HG03378 (cell line): ENCODE data around the gene SDK1.

Source experiments
- ATAC-seq: cut with Tn5 transposase; IDR thresholded peaks from one replicate; pipeline ENCODE4 v1.9.1; 2021; ENCODE audit warnings: mild to moderate bottlenecking, moderate library complexity; ENCODE audit not compliant: unreplicated experiment

The SDK1 gene

DNA sequence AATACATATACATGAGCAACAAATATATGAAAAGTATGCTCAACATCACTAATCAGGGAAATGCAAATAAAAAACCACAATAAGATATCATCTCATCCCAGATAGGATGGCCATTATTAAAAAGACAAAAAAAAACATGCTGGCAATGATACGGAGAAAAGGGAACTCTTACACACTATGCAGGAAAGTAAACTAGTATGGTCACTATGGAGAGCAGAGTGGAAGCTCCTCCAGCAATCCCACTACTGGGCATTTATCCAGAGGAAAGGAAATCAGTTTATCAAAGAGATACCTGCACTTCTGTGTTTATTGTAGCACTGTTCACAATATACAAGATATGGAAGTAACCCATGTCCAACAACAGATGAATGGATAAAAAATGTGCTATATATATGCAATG, 217.5 kb downstream of the SDK1 start:
- ATAC-seq: no peak

DNA sequence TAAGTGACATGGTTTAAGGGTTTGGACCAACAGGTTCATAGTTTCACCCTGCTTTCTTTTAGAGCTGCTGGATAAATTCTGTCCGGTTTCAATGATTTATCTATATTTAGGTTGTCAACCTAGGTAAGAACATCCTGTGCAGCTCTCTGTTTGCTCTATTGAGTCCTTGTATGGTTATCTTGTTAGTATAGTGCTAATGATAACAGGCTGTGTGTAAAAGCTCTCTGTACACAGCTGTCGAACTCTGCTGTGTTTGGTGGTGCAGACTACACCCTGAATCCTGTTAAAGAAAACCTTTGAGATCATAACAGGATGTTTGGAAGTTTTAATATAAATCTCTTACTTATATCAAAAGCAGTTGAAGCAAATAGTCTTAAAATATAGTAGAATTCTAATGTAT, 219.2 kb downstream of the SDK1 start:
- ATAC-seq: no peak

GRCh38 chr7:3527496-3528124, 226.6 kb downstream of the SDK1 start:
- ATAC-seq: no peak

DNA sequence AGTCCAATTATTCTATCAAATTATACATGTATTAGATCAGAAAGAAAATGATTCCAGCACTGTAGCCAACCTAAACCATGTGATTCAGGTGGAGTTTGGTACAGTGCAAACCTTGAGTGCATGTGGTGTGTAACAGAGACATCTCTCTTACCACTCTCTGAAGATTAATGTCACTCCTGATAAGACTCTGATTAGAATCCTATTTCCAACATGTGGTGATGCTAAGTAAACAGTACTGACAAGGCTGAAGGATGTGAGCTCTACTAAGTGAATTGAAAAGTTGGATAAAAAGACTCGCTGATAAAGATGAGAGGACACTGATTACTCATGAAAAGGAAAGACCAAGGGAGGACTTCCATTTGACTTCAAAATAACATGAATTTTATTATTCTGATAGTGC, 232.0 kb downstream of the SDK1 start:
- ATAC-seq: no peak

- no peak for ATAC-seq
These were observed 236.3 kb downstream of the SDK1 start for GRCh38 chr7:3537210-3537875.

DNA sequence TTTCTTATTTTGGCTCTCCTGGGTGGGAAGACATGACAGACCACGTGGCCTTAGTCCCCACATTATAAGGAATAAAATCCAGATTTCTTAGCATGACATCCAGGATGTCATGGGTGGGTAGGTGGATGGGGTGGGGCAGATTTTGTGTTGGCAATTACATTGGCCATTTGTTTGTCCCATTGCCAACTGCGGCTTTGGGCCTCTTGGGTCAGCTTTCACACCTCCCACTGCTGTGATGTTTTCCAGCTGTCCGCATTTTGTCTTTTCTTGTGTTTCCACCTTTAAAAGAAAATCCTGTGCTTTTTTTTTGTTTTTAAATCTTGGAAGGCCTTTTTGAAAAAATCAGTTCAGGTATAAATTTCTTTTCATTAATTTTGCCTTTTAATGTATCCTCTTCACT, 237.0 kb downstream of the SDK1 start:
- no peak for ATAC-seq

GRCh38 chr7:3540456-3541220, 239.6 kb downstream of the SDK1 start:
- ATAC-seq: no peak

GRCh38 chr7:3544202-3544601, 243.2 kb downstream of the SDK1 start:
- ATAC-seq: no peak

DNA sequence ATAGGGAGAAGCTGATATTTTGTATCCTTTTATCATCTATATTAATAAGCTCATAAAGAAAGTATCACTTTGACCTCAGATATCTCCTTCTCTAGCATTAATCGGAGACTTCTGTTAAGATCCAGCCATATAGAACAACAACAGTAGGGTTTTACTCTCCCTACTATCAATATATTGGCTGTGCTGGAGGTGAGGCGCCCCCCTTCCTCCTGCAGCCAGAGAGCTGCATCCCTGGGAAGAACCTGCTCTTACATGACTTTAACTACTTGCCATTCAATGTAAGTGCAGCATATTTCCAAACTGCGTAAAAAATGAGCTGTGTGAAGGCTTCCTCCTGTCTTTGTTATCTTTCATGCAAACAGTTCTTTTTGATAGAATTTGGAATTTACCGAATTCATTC, 247.8 kb downstream of the SDK1 start:
- ATAC-seq: no peak

DNA sequence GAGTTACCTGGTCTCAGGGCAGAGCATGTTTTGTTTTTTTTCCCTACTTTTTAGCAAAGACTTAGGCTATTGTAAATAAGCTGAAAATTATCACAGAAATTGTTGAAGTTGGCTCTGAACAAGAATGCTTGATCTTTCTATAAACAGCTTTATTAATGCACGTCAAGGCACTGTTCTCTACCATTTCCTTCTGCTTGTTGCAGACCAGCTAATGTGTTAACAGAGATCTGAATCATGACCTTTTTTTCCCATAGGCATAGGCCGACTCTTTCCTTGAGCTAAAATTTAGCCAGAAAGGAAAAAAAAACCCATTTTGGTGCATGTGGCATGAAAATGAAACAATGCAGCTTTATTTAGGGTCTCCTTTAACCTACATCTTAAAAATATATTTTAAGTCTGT, 248.5 kb downstream of the SDK1 start:
- ATAC-seq: no peak

GRCh38 chr7:3551536-3551935, 250.5 kb downstream of the SDK1 start:
- no peak for ATAC-seq

DNA sequence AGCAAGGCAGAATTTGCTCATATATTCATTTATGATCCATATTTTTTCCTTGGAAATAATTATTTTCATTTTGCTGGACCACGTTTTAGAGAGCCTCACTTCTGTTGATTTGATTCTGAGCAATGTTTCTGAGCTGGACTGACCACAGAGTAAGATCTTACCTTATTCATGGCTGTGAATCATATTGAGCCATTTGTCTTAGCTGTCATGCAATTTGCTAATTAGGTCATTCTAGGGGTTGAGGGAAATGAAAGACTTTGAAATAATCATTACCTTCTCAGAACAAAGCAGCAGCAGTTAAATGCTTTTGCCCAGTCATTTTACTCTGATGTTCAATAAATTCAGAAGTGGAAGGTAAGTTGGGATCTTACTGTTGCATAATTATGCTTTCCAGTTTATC, 251.4 kb downstream of the SDK1 start:
- ATAC-seq: no peak

DNA sequence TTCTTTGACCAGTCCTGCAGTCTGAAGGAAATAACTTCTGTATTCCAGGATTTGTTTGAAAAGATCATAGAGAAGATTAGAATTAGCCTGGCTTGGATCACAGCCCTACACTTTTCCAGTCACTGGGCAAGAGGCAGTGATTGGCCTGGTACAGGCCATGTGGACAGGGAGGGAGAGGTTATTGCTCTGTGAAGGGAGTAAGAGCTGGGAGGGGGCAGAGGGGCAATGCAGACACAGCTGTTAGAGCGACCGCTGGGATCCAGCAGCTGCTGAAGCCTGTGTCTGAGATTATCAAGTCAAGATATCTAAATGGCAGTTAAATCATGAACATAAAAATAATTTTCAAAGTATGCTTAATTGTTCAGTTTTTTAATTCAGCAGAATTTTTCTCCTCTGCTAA, 257.3 kb downstream of the SDK1 start:
- no peak for ATAC-seq

DNA sequence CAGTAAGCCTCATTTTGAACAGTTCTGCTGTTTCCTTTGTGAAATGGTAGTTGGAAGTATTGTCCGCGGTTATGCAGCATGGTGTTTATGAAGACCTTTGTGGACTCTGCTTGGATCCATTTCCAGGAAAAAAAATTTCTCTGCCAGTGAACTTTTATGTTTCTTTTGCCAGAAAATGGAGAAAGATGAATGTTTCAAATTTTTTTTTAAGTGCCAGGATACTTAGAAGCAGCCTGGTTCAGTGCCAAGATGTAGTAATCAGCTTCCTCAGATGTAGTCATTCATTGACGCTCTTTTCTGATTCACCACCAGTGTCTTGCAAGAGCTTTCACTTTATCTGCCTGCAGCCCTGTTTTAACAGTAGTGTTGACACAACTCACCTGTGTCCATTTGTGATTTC, 258.2 kb downstream of the SDK1 start:
- ATAC-seq: no peak

DNA sequence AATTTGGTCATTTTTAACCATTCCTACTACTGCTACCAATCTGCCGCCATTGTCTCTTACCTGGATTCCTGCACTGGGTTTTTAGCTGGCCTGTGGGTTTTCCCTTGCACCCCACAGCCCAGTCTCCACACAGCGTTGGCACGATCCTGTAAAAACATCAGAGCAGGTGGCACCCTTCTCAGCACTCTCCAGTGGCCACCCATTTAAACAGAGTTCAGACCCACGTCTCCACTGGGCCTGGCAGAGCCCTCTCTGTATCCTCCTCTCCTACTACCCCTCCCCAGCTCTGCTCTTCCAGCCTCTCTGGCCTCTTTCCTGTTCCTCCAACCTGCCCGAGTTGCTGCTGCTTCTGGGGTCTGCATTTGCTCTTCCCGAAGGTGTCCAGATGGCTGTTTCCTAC, 259.4 kb downstream of the SDK1 start:
- no peak for ATAC-seq

- ATAC-seq: no peak
These were observed 260.9 kb downstream of the SDK1 start for GRCh38 chr7:3561932-3562331.

- no peak for ATAC-seq
These were observed 263.2 kb downstream of the SDK1 start for GRCh38 chr7:3564231-3564630.

DNA sequence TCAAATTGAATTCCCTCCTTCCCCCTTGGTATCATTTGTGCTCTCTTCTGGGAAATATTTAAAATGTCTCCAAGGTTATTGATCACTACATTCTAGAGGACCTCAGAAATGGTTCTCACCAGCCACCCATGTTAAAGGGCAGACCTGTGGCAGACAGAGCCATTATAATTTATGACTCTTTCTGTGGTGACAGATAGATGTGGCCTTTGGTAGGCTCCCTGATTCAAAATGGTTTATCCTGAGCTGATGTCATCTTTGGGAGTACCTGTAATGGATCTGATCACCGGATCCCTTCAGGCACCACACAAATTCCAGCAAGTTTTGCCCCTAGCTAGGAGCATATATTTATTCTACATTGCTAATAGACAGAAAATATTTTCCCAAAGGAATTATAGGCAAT, 267.5 kb downstream of the SDK1 start:
- ATAC-seq: no peak

DNA sequence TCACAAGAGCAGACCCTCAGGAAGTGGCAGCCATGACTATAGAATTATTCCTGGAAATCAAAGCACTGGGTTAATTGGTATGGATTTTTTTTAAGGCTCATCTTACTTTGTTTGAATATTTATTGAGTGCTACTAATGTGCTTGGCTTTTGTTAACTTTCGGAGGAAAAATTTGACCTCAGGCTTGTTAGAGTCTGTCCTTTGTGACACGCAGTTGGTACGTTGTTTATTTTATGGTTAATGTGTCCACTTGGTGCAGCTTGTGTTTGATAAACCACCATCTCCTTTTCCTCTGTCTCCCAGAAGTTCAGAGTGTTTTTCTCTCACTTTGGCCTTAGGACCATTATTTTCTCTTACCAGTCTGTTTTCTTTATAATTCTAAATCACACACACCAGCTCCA, 268.6 kb downstream of the SDK1 start:
- no peak for ATAC-seq

- ATAC-seq: no peak
These were observed 272.1 kb downstream of the SDK1 start for GRCh38 chr7:3573151-3573550.

DNA sequence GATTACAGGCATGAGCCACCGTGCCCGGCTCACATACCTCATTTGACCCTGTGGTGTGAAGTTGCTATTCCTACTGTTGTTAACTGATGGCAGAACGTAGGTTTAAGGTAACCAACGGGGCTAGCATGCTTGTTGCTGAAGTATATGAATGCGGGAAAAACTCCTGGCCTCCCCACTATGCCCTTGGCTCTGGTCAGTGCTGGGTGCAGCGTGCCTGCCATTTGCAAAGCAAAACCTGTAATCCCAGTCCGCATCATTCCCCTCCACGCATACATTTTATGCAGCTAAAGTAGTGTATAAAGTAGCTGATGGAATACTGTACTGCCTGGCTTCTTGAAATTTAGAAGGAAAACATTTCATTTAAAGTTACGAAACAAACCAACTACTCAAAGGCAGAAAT, 273.3 kb downstream of the SDK1 start:
- ATAC-seq: no peak
